ENCODE measurements around the gene GRIN2A.

The GRIN2A gene

GRCh38 chr16:10182222-10183053 lies at the start of gene GRIN2A:
TSS of gene GRIN2A (minus strand) at chr16:10182428. CDS start at chr16:10180411, 2,017 bp downstream.
- no peak for DNase-seq

- DNase-seq = no peak
Observed at GRCh38 chr16:10231563-10231962, 49.3 kb upstream of the GRIN2A start.

GRCh38 chr16:10228779-10229178 lies 46.6 kb upstream of the GRIN2A start:
- no peak for DNase-seq

GRCh38 chr16:10226987-10227306 lies 44.7 kb upstream of the GRIN2A start:
- no peak for DNase-seq

- DNase-seq = no peak
Observed at GRCh38 chr16:10226141-10226986, 44.1 kb upstream of the GRIN2A start.

GRCh38 chr16:10225653-10226052 lies 43.4 kb upstream of the GRIN2A start:
- DNase-seq = no peak

- no peak for DNase-seq
Observed at GRCh38 chr16:10224850-10225249, 42.6 kb upstream of the GRIN2A start.

GRCh38 chr16:10220942-10221341 lies 38.7 kb upstream of the GRIN2A start:
- DNase-seq = no peak

GRCh38 chr16:10219742-10220141 lies 37.5 kb upstream of the GRIN2A start:
- DNase-seq = no peak

GRCh38 chr16:10218490-10219206 lies 36.4 kb upstream of the GRIN2A start:
- DNase-seq = no peak

GRCh38 chr16:10213748-10214147 lies 31.5 kb upstream of the GRIN2A start:
- no peak for DNase-seq

- DNase-seq = no peak
Observed at GRCh38 chr16:10210944-10211343, 28.7 kb upstream of the GRIN2A start.

- no peak for DNase-seq
Observed at GRCh38 chr16:10206865-10207264, 24.6 kb upstream of the GRIN2A start.

- no peak for DNase-seq
Observed at GRCh38 chr16:10206215-10206614, 24.0 kb upstream of the GRIN2A start.

GRCh38 chr16:10205688-10206087 lies 23.5 kb upstream of the GRIN2A start:
- no peak for DNase-seq

- no peak for DNase-seq
Observed at GRCh38 chr16:10202649-10203048, 20.4 kb upstream of the GRIN2A start.

- DNase-seq = no peak
Observed at GRCh38 chr16:10200637-10201586, 18.7 kb upstream of the GRIN2A start.

- no peak for DNase-seq
Observed at GRCh38 chr16:10196999-10197398, 14.8 kb upstream of the GRIN2A start.

GRCh38 chr16:10191096-10191495 lies 8.9 kb upstream of the GRIN2A start:
- DNase-seq = no peak

GRCh38 chr16:10189861-10190390 lies 7.7 kb upstream of the GRIN2A start:
- DNase-seq = no peak

GRCh38 chr16:10188236-10188635 lies 6.0 kb upstream of the GRIN2A start:
- DNase-seq = no peak

Measured in NCI-H774 (cell line).